Putamen (tissue), 1 donor: ENCODE results near the gene SNAI1.

Experiments used
- DNase-seq: peaks from one replicate; pipeline ENCODE4 v3.0.0-alpha.2; 2016; ENCODE audit warnings: low spot score

Gene SNAI1

DNA sequence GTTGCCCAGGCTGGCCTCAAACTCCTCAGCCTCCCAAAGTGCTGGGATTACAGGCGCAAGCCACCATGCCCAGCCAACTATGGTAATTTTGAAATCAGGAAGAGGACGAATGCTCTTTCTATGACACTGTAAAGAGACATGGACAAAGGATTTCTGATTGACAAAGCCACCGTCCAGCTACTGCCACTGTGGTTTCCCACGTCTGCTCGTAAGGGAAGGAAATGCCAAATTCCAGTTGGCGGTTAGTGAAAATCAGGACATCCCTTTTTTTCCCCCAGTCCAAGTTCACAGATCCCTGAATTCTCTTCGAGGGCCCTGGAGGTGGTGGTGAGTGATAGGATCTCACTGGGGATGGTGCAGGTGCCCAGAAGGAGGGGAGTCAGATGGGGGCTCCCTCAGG lies 31.2 kb downstream of the SNAI1 start:
- DNase-seq, result no peak

- no peak for DNase-seq
These were observed 32.1 kb downstream of the SNAI1 start for GRCh38 chr20:50014570-50015562.

GRCh38 chr20:50015636-50015992 lies 32.8 kb downstream of the SNAI1 start:
- no peak for DNase-seq

DNA sequence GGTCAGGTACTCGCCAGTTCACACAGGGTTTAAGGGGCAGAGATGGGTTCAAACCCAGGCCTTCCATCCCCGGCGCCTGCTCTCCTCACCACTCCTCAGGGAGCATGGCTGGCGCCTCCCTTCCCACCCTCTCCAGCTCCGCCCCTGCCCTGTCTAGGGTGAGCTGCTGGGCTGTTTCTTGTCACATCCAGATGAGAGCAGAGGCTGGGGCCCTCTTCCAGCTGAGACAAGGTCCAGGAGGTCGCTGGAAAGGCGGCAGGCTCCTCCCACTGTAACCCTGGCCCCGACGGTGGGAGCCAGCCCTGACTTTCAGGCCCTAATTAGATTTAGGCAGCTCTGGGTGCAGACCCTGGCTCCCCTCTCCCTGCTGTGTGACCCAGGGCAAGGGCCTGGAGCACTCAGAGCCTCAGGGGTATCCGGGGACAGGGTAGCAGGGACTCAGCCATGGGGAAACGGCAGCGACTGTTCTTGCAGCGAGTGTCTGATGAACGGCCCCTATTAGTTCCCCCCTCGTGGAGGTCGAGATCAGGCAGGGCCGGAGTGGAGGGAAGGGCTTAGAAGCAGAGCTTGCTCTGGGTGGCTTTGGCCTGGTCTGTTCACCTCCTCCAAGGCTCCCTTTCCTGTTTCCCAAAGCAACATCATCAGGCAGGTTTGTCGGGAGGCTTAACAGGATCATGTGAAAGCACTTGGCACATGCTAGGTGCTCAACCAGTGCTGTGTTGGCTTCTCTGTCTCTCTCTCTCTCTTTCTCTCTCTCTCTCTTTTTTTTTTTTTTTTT lies 33.4 kb downstream of the SNAI1 start:
- DNase-seq, result no peak

- DNase-seq, result no peak
These were observed 34.4 kb downstream of the SNAI1 start for GRCh38 chr20:50017160-50017559.

GRCh38 chr20:50017576-50018248 lies 34.9 kb downstream of the SNAI1 start:
- DNase-seq, result no peak

DNA sequence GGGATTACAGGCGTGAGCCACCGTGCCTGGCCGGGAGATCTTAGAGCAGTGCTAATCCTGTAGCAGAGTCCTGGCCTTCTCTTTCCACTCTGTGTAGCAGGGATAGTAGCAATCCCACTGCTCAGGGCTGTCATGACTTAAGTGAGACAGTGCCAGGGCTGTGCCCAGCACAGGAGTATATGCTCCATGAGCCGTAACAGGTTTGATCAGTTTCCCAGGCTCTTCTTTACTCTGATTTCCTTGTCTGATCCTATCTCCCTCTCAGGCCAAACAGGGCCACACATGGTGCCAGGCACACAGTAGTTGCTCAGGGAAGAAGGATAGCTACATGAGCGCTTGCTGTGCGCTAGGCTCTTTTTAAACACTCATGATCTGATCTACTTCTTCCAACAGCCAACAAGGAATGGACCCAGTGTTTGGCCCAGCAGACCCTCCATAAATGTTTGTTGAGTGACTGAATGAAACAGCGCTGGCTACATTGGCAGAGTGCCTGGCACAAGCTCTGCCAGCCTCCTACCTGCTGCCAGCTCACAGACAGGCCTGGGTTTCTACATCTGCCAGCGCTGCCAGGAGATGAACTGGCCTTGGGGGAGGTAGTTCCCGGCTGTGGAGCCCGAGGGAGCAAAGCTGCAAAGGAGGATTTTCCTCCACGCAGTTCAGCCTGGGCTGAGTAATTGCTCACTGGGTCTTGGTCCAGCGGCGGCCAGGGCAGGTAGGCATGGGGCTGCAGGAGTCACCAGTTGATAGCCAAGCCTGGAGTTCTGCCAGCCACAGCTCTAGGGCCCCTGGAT lies 36.9 kb downstream of the SNAI1 start:
- DNase-seq, result no peak

- no peak for DNase-seq
These were observed 37.5 kb downstream of the SNAI1 start for GRCh38 chr20:50020288-50020687.

DNA sequence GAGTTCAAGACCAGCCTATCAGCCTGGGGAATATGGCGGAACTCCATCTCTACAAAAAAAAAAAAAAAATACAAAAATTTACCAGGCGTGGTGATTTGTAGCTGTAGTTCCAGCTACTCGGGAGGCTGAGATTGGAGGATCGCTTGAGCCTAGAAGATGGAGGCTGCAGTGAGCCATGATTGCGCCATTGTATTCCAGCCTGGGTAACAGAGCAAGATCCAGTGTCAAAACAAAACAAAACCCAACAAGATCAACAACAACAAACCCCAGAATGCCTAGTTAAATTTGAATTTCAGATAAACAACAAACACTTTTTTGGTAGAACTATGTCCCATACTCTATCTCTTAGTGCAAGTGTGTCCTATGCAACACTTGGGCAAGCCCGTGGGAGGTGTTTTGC lies 39.9 kb downstream of the SNAI1 start:
- no peak for DNase-seq

GRCh38 chr20:50023116-50023805 lies 40.5 kb downstream of the SNAI1 start:
- DNase-seq, result no peak

DNA sequence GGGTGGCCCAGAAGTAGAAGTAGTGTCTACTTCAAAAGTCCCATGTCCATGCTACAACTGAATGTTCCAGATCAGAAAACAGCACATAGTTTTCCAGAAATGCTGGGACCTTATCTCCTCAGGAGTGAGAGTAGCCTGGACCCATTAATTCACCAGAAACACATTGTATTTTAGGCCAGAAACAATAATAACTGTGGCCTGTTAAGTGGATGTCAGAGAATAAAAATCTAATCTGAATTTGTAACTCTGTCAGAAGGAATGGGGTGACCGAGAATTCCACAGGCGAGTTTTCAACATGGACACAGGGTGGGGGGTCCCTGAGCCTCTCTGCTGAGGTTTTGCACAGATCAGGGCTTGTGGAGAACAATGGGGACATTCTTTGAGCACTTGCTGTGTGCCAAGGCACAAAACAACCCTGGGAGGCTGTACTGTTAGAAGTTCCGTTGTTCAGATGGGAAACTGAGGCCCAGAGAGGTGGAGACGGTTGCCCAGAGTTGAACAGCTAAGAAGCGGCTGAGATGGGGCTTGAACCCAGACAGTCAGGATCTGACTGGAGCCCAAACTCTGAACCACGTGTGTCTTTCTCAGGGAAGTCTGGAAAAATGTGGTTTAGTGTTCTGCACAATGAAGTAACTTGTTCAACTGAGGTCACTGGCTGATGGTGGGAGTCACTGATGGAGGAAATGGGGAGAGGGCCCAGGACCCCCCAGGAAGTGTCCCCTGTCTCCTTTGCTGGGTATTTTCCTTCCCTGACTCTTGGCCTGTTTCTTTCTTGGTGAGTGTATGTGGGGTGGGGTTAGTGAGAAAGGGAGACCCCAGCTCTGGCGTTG lies 44.2 kb downstream of the SNAI1 start:
- DNase-seq, result no peak

DNA sequence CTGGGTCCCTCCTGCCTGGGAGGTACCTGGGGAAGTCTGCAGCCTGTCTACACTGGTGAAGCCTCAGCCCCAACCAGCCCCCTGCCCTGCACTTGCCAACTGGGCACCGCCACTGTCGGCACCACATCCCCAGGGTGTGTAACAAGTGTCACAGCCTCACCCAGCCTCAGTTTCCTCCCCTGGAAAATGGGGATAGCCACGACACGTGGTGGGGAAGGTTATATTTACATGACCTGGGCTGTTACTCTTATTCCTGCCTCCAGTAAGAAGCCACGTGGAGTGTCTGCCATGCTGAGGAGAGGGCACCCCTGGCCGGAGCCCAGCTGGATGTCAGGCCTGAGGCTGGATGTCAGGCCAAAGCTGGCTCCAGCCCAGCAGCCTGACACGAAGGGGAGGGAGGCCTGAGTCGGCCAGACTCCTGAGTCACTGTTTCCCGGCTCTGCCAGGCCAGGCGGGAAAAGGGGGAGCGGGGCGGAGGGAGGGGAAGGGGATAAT lies 44.9 kb downstream of the SNAI1 start:
- DNase-seq, result peak; percentile 60

DNA sequence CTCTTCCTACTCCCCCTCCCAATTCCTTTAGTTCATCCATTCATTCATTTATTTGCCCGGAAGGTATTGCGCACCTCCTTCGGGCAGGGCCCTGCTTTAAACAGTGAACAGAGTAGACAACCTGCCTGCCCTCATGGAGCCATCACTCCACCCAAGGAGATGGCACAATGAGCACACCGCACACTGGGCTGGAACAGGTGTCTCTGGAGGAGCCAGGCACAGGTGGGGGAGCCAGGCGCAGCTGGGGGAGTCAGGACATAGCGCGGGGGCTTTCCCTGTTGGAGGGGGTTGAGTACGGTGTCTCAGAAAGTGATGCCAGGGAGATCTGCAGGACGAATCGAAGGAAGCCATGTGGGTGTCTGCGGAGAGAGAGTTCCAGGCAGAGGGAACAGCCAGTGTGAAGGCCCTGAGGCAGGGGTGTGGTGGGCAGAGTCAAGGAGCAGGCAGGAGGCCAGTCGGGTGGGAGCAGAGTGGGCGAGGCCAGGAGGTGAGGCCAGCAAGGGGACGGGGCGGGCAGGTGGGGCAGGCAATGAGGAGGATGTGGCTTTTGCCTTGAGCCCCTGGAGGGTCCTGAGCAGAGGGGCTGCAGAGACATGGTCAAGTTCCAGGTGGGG lies 46.4 kb downstream of the SNAI1 start:
- no peak for DNase-seq

DNA sequence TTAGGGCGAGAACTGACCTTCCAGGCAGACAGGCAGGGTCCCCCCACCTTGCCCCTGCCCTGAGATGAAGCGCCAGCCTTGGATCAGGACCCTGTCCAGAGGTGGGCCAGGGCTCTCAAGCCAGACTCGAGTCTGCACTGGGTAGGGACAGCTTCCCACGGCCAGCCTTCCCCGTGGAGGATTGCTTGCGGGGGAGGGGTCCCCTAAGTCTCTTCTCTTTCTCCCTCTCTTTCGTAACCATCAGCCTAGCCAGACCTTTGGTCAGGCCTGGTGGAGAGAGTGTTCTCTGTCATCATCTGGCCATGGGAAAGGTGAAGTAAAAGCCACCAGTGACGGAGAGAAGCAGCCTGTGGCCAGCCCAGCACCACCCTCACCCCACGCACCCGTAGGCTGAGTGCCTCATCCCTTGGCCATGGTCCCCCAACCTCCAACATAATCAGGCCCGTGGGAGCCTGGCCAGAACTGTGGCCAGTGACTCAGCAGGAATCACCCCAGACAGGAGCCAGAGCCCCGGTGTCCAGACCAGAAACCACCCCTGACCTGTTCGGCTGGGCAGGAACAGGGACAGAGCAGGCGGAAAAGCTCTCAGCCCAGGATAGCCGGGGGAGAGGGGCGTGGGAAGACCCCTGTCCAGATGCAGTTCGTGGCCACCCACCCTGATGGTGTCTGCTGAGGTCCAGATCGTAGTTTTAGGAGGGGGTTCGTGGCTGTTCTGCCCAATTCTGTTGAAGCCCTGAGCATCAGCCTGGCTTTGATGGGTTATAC lies 47.1 kb downstream of the SNAI1 start:
- DNase-seq, result no peak

DNA sequence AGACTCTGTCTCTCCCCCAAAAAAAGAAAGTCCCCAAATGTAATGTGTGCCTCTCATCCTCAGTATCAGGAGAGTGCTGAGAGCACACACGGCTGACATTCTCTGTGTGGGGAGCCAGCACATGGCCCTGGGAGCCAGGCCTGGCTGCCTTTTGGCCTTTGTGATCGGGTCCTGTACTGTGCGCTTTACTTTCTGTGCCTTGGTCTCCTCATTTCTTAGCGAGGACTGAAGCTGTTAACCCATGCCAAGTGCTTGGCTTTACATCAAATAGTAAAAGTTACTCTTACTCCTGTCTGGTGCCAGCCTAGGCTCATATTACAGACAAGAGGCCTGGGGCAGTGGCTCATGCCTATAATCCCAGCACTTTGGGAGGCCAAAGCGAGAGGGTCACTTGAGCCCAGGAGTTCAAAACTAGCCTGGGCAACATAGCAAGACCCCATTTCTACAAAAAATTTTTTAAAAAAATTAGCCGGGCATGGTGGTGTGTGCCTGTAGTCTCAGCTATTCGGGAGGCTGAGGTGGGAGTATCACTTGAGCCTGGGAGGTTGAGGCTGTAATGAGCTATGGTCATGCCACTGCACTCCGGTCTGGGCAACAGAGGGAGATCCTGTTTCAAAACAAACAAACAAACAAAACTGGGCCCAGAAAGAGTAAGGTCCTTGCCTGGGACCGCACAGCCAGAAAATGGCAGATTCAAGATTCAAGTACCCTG lies 50.3 kb downstream of the SNAI1 start:
- no peak for DNase-seq

DNA sequence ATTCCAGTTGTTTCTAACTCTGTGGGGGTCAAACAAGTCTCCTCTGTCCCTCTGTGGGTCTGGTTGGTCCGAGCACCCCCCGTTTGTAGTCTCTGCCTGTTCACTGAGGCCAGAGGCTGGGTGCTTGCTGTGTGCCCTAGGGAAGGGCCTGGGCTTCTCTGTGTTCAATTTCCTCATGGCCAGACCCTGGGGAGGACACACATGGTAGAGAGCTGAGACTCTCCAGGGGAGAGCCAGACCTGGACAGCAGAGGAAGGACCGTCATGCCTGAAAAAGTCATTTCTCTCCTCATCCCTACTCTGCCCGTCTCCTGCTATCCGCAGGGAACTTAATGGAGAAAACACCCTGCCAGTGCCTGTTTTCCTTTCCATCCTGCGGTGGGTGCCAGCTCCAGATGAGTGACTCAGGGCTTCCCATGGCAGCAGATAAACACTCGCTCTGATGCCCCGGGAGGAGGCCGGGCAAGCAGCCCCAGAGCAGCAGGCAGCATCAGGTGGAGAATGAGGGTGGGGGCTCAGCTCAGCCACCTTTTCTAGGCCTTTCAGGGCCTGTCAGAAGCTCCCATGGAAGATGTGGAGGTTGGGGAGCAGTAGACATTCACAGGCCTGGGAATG lies 51.9 kb downstream of the SNAI1 start:
- no peak for DNase-seq

GRCh38 chr20:50036703-50037102 lies 53.9 kb downstream of the SNAI1 start:
- no peak for DNase-seq

DNA sequence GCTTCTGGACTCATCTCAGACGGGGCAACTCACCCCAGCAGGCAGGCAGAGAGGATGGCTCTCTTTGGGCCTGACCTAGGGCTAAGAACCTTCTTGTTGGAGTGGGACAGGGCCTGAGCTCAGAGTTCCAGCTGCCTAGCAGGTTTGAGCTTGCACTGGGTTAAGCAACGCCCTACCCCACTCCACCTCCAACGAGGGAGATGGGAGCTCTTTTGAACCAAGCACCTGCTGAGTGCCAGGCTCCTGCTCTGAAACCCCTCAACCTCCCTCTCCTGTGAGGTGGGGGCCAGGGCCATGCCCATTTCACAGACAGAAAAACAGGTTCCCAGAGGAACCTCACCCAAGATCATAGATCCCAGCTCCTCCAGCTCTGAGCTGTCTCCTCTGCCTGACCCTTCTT lies 54.3 kb downstream of the SNAI1 start:
- no peak for DNase-seq
